Measurements from ENCODE around the gene CNST.

Gene CNST, protein sequence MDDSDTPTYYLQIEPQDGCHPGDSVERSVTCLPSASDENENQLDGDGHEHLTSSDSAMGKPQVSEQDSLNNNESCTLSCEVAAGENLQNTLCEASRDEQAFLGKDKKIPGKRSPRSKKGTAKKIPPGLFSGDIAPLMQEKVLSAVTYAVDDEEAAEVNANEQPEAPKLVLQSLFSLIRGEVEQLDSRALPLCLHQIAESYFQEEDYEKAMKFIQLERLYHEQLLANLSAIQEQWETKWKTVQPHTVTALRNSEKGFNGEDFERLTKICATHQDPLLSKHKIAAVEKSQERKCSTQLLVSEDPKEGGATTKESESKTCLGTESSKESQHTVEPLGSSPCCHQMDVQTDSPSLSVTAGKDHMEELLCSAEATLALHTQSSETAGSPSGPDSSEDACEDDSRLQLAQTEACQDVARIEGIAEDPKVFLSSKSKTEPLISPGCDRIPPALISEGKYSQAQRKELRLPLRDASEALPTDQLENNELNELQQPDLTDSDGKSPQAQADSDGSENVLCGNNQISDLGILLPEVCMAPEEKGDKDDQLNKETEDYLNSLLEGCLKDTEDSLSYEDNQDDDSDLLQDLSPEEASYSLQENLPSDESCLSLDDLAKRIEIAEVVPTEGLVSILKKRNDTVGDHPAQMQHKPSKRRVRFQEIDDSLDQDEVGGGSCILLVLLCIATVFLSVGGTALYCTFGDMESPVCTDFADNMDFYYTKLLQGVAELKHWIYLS

DNA sequence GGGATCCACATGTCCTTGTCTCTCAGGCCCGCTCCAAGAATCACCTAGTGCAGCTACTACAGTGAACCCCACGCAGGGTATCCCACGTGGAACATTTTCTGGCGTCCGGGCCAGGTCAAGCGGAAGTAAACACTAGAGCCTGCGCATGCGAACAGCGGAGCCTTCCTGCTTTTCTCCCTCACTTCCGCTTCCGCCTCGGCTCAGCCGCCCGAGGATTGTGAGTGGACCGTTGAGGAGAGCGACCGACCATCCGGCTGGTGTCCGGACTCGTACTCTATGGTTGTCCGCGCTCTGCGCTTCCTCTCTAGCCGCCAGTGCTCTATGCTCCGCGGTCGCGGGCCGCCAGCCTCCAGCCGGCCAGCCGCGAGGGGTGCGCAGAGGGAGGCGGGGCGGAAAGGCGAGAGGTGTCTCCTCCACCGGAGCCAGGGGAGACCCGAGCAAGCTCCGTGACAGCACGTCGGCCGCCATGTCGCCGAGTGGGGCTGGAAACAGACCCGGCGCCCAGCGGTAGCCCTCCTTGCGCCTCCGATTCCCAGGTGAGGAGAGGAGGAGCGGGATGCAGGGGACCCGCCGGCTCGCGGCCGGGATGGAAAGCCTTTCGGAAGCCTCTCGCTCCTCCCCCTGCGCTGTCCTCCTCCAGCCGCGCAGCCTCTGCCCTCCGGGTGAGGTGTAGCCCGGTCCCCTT is at the start of gene CNST, which contains the start of gene TFB2M:
TSS of gene CNST (plus strand) at position 329 of the 685 bp plus-strand sequence. CDS start 25,107 bp downstream, outside the sequence.
TSS of gene TFB2M (minus strand) at position 134 of the 685 bp plus-strand sequence. CDS start at position 11, 123 bp downstream.
- DNase-seq, result peak; percentile 96

DNA sequence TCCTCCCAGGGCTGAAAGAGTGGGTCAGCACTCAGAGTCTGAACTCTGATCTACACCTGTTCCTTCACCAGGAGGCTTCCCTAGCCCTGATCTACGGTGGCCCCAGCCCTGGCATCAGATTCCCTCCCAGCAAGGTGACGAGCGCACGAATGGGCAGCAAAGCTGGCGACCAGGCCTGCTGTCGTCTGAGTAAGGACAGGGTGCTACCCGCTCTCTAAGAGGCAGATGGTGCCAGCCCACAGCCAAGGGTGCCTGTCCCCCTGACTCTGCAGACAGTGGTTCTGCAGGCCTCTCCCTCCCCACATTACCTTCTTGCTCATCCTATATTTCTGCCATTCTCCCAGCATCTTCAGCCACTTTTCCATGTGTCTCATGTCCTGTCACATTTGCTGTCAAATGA is 48.9 kb upstream of the CNST start:
- DNase-seq, result no peak

DNA sequence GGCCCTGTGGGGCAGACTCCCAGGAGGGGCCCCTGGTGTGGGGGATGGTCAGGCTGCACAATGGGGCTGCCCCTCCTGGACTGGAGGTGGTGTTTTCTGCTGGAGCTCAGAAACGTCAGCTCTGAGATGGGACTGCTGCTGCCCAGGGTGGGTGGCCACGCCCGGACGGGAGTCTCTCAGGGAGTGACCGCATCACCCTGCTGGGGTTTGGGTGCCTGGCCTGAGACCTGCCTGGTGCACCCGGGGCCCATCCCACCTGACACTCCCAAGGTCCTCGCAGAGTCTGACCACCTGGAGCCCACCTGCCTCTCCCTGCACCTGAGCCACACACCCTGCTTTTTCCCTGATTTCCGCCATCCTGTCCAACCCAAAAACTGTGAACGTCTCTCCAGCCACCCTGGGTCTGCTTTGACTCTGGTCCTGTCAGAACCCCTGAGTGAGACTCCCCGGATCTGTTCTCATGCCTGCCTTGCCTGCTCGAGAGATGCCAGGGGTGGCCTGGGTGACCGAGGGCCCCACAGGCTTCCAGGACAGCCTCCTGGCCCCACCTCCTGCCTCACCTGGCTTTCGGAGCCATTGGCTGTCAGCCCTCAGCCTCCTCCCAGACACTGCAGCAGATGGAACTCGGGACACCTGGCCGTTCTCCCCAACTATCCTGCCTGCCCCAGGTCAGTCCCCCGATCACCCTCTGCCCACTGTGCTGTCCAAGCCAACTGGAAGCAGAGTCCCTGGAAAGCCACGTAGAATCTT is 47.6 kb upstream of the CNST start:
- DNase-seq, result no peak

DNA sequence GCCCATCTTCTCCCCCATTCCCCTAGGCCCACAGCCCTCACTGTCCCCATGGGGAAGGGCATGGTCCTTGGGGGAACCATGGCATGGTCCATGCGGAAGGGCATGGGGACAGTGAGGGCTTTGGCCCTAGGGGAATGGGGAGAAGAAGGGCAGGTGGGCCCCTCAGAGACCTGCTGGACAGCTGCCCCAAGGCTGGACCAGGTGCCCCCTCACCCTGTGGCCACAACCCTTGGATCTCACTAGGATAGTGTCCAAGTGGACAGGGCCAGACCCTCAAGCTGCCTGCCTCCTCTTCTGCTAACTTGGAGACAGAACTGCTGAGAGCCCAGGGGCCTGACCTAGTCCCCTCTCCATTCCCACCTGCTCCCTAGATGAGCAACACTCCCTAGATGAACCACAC is 46.7 kb upstream of the CNST start:
- no peak for DNase-seq

DNA sequence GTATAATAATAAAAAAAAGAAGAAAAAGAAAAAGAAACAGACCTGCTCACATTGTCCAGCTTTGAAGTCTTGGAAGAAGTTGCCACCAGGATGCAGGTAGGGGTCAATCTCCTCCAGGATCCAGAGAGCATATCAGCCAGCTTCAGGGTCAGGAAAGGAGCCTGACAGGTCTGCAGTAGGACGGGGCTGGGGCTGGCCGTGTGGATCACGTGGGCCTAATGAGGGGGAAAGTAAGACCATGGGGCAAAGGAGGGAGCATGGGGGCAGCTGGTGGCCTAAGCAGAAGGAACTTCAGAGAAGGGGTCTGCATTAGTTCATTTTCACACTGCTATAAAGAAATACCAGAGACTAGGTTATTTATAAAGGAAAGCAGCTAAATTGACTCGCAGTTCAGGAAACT is 39.9 kb upstream of the CNST start:
- DNase-seq, result no peak

DNA sequence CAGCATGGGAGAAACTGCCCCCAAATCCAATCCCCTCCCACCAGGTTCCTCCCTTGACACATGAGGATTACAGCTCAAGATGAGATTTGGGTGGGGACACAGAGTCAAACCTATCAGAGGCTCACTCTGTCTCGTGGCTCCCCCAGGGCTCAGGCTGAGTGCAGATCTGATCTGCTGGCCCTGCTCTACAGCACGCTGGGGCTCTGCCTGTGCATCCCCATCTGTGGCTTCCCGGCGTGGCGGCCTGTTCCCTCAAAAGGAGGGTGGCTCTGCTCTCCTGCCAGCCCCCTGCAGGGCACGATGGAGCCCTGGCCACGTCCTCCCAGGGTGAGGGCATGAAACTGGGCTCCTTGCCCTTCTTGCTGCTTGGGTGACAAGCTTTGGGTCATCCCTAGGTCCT is 39.3 kb upstream of the CNST start:
- no peak for DNase-seq

DNA sequence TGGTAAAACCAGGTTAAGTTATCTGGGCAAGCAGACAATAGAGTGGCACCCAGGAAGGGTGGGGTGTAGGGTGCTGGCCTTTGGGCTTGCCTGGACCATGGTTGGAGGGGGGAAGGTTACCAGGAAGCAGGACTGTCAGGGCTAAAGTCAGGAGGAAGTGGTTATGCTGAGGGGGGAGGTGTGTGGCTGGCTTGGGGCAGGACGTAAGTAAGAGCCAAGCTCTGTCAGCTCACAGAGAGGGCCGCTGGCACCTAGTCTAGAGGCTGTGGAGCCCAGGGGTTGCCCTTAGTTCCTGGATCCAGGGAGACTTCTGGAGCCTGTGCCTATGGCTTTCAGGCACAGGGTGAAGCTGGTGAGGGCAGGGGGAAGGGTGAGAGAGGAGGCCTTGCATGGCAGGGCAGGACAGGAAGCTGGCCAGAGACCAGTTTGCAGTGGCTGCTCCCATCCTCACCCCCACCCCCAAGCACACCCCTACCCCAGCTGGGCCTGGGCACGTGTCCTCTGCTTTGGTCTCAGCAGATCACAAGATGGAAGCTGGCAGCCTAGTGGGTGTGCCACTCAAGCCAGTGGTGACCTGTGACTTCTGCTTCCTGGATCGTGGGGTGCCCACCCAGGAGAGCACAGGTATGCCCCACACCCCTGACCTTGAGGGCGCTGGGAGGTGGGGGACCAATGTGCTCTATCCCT is 38.7 kb upstream of the CNST start:
- no peak for DNase-seq

DNA sequence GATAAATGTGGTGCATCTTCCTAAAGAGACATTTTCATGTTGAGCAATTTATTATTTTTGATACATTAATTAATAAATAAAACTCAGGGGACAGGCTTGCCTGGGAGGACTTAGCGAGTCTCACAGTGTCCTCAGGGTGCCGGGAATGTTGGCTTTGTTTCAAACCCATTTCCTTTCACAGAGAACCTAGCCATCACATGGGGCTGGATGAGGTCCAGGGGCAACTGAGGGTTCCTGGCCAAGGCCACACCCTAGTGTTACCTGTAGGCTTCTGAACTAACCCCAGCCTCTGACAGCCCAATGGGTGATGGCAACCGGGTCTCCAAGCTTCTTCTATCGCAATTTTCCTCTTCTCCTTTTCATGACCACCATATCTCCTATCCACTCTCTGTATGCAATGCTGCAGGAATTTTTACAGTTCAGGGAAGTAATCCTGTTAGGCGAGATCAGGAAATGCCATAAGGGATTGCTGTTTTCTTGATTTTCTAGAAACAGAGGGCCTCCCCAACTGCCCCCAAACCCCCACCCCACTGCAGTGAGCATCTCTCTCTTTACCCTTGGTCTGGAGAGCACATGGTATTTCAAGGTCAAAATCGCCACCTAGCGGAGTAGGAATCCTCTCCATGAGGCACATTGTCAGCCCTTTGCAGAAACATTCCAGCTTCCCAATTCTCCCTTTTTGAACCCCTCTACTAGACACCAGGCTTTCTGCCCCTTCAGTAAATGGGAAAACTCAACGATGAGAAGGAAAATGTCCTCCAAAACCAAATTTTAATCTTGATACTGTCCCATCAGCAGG is 37.1 kb upstream of the CNST start:
- DNase-seq, result no peak

DNA sequence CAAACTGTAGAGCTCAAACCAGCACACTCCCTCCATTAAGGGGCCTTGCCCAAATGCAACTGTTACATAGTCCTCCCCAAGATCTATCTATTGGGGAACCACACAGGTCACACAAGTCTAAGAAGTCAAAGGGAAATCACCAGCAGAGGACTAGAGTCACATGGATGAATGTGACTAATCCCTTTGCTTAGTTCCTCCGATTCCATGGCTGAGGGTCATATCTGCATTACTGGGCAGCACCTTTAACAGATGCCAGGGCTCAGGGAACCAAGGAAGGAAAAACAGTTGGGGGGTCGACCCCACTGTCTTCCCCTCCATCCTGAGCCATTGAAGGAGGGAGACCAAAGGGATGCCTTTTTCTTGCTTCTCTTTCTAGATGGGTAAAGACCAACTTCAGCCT is 35.8 kb upstream of the CNST start:
- no peak for DNase-seq

DNA sequence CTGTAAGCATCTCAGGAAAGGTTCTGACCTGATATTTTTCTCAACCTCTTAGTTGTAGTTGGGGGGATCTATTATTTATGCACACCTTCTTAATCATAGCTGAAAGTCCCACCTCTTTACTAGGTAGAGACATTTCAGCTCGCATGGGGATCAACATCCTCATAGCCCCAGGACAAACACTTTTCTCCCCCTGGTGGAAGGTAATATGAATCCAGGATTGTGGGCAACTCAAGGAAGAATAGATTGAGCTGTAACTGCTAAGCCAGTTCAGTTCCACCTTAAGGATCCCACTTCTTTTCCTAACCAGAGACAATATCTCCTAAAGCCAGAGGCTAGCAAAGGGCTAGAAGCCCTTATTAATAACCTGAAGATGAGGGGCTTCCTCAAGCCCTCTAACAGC is 33.7 kb upstream of the CNST start:
- DNase-seq, result no peak

DNA sequence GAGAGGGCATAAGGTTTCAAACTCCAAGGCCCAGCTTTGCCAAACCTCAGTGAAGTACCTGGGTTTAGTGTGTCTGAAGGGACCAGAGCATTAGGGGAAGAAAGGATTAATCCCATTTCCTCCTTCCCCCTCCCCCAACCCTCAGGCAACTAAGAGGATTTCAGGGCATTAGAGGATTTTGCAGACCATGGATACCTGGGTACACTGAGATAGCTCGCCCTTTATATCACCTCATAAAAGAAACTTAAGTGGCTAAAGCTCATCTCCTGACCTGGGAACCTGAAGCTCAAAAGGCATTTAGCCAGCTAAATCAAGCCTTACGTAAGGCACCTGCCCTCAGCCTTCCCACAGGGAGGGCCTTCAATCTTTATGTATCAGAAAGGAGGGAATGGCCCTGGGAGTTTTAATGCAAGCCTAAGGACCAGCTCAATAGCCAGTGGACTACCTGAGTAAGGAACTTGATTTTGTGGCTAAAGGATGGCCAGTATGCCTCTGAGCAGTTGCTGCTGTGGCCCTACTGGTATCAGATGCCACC is 32.8 kb upstream of the CNST start:
- DNase-seq, result no peak

DNA sequence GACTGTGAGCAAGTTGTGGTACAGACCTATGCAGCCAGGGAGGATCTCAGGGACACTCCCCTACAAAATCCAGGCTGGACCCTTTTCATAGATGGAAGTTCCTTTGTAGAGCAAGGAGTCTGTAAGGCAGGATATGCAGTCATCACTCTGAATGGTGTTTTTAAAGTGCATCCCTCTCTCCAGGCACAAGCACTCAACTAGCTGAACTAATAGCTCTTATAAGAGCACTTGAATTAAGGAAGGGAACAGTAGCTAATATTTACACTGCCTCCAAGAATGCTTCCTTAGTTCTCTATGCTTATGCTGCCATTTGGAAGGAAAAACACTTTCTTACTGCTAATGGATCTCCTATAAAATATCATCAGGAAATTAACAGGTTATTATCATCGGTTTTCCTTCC is 32.1 kb upstream of the CNST start:
- DNase-seq, result no peak

DNA sequence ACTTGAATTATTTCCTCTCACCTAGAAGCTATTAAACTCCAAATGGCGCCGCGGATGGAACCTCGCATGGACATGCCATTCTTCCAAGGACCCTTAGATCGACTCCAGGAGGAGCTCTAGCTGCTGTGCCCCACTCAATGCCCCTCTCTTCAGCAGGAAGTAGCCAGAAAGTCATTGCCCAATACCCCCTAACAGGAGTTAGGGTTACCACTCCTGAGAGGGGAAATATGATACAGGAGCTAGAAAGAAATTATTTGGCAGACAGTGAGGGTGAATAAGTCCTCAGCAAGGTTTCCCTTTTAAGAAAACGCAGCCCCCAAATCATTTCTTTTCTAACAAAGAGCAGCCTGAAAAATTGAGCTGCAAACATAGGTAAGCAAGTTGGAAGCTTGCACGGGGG is 28.8 kb upstream of the CNST start:
- DNase-seq, result no peak

DNA sequence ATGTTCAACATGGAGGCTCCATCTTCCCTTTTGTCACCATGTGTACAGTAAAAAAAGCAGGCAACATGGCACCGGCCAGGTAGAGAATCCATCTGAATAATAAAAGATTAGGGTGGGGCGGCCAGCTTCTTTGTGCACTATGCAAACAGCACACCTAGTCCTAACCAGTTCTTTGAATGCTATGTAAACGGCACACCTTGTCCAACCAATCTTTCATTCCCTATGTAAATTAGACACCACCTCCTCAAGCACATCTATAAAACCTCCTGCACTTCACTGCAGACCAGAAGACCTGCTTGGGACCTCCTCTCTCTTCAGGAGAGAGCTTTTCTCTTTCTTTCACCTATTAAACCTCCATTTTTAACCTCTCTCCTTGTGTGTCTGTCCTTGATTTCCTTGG is 28.4 kb upstream of the CNST start:
- DNase-seq, result no peak

DNA sequence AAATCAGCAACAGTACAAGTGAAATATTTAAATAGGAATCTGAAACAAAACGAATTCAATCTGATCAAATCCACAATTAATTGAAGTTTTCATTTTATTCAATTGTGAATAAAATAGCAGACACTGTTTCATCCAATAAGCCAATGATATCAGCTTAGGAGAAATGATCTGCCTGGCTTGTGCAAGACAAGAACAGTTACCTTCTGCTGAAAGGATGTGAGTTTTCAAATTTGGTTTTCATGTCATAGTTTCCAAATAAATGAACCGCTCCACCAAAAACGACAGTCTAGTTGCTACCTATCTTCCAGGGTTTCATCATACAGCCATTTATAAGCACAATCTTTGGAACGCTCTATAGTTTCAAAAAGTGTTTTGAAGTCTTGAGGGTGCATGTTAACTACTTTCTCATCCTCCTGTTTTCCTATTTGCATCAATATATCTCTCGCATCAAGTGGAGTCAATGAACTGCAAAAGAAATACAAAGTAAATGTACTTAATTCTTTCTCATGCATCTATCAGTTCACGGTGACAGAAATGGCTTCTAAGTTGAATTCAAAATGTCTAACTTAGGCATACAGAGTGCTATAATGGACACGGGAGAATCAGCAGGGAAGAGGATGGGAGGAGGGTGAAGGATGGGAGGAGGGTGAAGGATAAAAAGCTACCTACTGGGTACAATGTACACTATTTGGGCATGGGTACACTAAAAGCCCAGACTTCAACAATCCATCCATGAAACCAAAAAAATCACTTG is 25.3 kb upstream of the CNST start:
- DNase-seq, result no peak

DNA sequence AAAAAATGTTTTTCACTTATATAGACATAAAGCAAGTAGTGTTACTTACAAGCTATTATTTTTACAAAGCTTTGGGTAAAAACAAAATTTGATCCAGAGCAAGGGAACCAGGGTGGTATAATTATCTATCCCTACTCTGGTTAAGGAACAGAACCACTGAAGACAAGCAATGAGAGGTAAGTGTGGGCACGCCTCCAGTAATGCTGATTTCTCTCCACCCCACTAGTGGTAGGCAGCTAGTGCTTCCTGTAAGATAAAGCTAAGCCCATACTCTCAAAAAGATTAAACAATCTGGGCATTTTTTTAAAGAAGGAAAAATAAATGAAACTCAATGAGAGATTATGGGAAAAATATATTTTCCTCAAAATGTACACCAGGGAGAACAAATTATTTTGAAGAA is 22.3 kb upstream of the CNST start:
- DNase-seq, result no peak

DNA sequence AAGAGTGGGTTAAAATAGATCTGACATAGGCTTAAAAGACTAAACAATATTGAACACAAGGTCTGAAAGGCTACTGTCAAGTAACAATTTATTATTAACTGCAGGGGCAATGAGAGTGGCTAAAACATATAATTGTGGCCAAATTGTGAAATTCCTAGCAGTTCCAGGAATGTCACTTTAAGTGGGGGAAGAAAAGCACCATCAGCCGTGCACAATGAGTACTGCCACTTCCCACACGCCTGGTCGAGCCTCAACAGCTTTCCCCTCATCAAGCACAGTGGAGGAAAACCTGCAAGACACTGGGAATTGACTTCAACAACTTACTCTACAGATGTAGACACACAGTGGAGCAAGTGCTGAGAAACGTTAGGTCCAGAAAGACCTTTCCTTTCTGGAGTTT is 16.6 kb upstream of the CNST start:
- no peak for DNase-seq

DNA sequence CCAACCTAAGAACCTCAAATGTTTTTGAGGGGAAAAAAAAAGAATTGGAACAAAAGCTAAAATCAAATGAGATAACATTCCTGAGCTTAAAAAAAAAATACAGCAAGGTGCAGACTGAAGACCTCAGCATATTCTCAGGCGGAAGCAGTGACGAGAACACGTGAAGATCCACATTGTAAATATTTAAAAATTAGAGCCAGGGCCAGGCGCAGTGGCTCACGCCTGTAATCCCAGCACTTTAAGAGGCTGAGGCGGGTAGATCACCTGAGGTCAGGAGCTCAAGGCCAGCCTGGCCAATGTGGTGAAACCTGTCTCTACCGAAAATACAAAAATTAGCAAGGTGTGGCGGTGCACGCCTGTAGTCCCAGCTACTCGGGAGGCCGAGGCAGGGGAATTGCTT is 15.9 kb upstream of the CNST start:
- no peak for DNase-seq

DNA sequence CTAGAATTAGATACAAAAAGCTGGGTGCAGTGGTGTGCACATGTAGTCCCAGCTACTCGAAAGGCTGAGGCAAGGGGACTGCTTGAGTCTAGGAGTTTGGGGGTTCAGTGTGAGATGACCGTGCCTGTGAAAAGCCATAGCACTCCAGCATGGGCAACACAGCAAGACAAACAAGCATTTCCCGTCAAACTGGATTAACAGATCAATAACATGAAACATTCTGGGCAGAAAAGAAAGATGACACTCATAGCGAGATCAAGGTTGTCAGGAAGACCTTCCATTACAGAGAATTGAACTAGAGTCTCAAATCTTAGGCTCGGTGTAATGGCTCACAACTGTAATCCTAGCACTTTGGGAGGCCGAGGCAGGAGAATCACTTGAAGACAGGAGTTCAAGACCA is 14.1 kb upstream of the CNST start:
- DNase-seq, result no peak

DNA sequence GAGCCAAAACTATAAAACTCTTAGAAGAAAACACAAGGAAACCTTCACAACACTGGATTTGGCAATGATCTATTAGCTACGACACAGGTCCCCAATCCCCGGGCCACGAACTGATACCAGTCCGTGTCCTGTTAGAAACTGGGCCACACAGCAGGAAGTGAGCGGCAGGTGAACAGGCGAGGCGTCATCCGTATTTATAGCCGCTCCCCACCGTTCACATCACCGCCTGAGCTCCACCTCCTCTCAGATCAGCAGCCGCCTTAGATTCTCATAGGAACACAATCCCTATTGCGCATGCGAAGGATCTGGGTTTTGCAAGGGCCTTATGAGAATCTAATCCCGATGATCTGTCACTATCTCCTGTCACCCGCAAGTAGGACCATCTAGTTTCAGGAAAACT is 12.1 kb upstream of the CNST start:
- DNase-seq, result no peak

DNA sequence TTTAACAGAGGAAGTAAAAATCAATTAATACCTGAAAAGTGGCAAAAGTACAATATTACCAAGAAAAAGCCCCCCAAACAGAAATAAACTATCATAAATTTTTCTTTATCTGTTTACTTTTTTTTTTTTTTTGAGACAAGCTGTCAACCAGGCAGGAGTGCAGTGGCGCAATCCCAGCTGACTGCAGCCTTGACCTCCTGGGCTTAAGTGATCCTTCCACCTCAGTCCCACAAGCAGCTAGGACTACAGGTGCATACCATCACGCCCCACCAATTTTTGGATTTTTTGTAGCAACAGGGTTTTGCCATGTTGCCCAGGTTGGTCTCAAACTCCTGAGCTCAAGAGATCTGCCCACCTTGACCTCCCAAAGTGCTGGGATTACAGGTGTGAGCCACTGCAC is 8.2 kb upstream of the CNST start:
- DNase-seq, result no peak

Measured in activated CD8-positive, alpha-beta memory T cell treated with anti-CD3 and anti-CD28 coated beads, Interleukin-2, amount 50 U/mL, for 48 hours (primary cell).